IPS-18a (cell line): ENCODE measurements around the gene KCTD1.

Experiments
- H3K27ac ChIP-seq: one replicate; pipeline ENCODE4 v1.5.1; 2013; ENCODE audit warnings: low read length
- H3K27me3 ChIP-seq: one replicate; pipeline ENCODE4 v1.6.1; 2013; ENCODE audit warnings: mild to moderate bottlenecking, low read length; ENCODE audit not compliant: control insufficient read depth, insufficient read depth
- H3K36me3 ChIP-seq: one replicate; pipeline ENCODE4 v1.6.1; 2013; ENCODE audit warnings: low read depth, low read length; ENCODE audit not compliant: control insufficient read depth
- H3K4me1 ChIP-seq: one replicate; pipeline ENCODE4 v1.6.1; 2013; ENCODE audit warnings: low read depth, low read length; ENCODE audit not compliant: control insufficient read depth
- H3K4me3 ChIP-seq: one replicate; pipeline ENCODE4 v1.5.1; 2013; ENCODE audit warnings: low read length
- H3K9ac ChIP-seq: one replicate; pipeline ENCODE4 v1.6.1; 2013; ENCODE audit warnings: mild to moderate bottlenecking, low read length, moderate library complexity
- H3K9me3 ChIP-seq: one replicate; pipeline ENCODE4 v1.6.1; 2013; ENCODE audit warnings: low read depth, low read length; ENCODE audit not compliant: control insufficient read depth

Gene KCTD1

DNA sequence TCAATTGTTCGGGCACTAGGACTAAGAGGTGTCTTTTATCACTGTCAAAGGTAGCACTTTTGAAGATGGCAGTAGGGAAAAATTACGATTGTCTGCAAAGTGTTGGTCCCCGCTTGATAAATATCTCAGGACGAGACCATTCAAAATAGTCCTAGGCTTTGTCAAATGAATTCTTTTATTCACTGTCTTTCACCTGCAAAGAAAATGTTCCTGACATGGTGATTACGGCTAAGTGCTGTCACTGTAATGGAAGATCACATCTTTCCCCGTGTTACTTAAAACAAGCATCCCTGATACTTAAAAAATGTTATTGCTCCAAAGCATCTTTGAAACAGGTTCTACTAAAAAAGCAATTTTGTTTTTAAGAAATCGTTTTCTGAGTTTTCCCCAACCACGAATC lies 71.7 kb downstream of the KCTD1 start:
- no peak overlapping the region for H3K9ac ChIP-seq
- H3K9me3 ChIP-seq: no peaks in the 10 kb centered on the region
- no peaks in the 10 kb centered on the region for H3K36me3 ChIP-seq
- no peak overlapping the region for H3K27ac ChIP-seq
- H3K27me3 ChIP-seq: no peaks in the 10 kb centered on the region
- H3K4me1 ChIP-seq: peaks cover 26% of the 10 kb centered on the region
- H3K4me3 ChIP-seq: no peak overlapping the region

GRCh38 chr18:26474542-26474941 lies 73.8 kb downstream of the KCTD1 start:
- peaks cover 23% of the 10 kb centered on the region for H3K4me1 ChIP-seq
- no peaks in the 10 kb centered on the region for H3K27me3 ChIP-seq
- H3K36me3 ChIP-seq: no peaks in the 10 kb centered on the region
- H3K4me3 ChIP-seq: no peak overlapping the region
- no peak overlapping the region for H3K9ac ChIP-seq
- no peaks in the 10 kb centered on the region for H3K9me3 ChIP-seq
- no peak overlapping the region for H3K27ac ChIP-seq

GRCh38 chr18:26473672-26474071 lies 74.7 kb downstream of the KCTD1 start:
- Histone ChIP-seq H3K9me3 (no peaks in the 10 kb centered on the region), H3K36me3 (no peaks in the 10 kb centered on the region), H3K27ac (no peak overlapping the region), H3K4me1 (peaks cover 14% of the 10 kb centered on the region), H3K27me3 (no peaks in the 10 kb centered on the region), H3K4me3 (no peak overlapping the region), H3K9ac (no peak overlapping the region)

GRCh38 chr18:26471826-26472225 lies 76.5 kb downstream of the KCTD1 start:
- Histone ChIP-seq H3K9me3 (no peaks in the 10 kb centered on the region), H3K9ac (no peak overlapping the region), H3K27me3 (no peaks in the 10 kb centered on the region), H3K4me1 (no peaks in the 10 kb centered on the region), H3K36me3 (no peaks in the 10 kb centered on the region), H3K27ac (no peak overlapping the region), H3K4me3 (no peak overlapping the region)

- no peaks in the 10 kb centered on the region for H3K36me3 ChIP-seq
- no peak overlapping the region for H3K9ac ChIP-seq
- no peak overlapping the region for H3K27ac ChIP-seq
- no peak overlapping the region for H3K4me3 ChIP-seq
- no peaks in the 10 kb centered on the region for H3K27me3 ChIP-seq
- H3K4me1 ChIP-seq: no peaks in the 10 kb centered on the region
- H3K9me3 ChIP-seq: no peaks in the 10 kb centered on the region
These were observed 77.3 kb downstream of the KCTD1 start for GRCh38 chr18:26471027-26471426.

DNA sequence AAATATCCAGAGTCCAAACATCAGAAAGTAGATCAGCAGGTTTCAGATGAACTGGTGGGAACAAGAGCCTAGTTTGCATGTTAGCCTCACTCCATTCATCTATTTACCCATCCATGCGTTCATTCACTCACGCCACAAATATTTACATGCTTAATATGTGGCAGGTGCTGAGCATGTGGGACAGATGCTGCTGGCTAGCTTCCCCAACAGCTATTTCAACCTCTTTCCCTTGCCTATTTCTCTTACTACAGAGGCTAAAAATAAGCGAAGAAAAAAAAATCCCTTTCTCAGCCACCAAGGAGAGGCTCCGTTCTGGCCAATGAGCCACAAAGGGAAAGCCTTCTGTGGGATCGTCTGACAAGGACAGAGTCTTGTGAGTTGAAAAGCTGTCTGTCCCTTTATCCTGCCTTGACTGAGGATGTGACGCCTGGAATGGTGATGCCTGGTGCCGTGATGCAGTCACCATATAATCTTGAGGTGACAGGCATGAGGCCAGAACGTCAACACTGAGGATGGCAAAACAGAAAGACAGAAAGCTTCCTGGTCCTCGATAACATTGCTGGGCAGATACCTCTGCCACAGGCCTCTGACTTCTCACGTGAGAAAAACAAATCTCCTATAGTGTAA lies 78.2 kb downstream of the KCTD1 start:
- Histone ChIP-seq H3K4me3 (no peak overlapping the region), H3K36me3 (no peaks in the 10 kb centered on the region), H3K9me3 (no peaks in the 10 kb centered on the region), H3K27ac (no peak overlapping the region), H3K27me3 (no peaks in the 10 kb centered on the region), H3K9ac (no peak overlapping the region), H3K4me1 (no peaks in the 10 kb centered on the region)

DNA sequence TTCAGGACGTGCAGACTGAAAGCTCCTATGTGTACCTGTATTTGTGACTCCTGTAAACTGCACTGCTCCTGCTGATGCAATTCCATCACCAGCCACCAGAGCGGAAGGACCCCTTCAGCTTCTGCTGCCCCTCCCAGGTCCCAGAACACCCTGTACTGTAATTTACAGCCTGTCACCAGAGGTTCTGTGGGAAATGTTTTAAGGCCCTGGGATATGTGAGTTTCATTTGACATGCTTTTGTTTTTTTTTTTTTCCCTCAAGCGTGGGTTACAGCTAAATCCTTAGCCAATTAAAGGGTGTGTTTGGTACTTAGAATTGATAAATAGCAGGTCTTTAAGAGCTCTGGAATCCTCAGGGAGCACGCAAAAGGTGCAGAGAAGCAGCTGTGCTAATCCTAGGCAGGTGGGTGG lies 79.4 kb downstream of the KCTD1 start:
- H3K27ac ChIP-seq: no peak overlapping the region
- H3K4me1 ChIP-seq: no peaks in the 10 kb centered on the region
- H3K9me3 ChIP-seq: no peaks in the 10 kb centered on the region
- H3K9ac ChIP-seq: no peak overlapping the region
- H3K36me3 ChIP-seq: no peaks in the 10 kb centered on the region
- no peaks in the 10 kb centered on the region for H3K27me3 ChIP-seq
- no peak overlapping the region for H3K4me3 ChIP-seq

- H3K9ac ChIP-seq: no peak overlapping the region
- no peaks in the 10 kb centered on the region for H3K4me1 ChIP-seq
- H3K9me3 ChIP-seq: no peaks in the 10 kb centered on the region
- H3K27me3 ChIP-seq: no peaks in the 10 kb centered on the region
- no peak overlapping the region for H3K27ac ChIP-seq
- H3K4me3 ChIP-seq: no peak overlapping the region
- H3K36me3 ChIP-seq: no peaks in the 10 kb centered on the region
These were observed 82.3 kb downstream of the KCTD1 start for GRCh38 chr18:26466026-26466425.

- Histone ChIP-seq H3K4me1 (no peaks in the 10 kb centered on the region), H3K4me3 (no peak overlapping the region), H3K9ac (no peak overlapping the region), H3K9me3 (no peaks in the 10 kb centered on the region), H3K36me3 (no peaks in the 10 kb centered on the region), H3K27ac (no peak overlapping the region), H3K27me3 (no peaks in the 10 kb centered on the region)
These were observed 82.9 kb downstream of the KCTD1 start for GRCh38 chr18:26465431-26465830.

- no peak overlapping the region for H3K27ac ChIP-seq
- H3K36me3 ChIP-seq: no peaks in the 10 kb centered on the region
- no peaks in the 10 kb centered on the region for H3K4me1 ChIP-seq
- no peaks in the 10 kb centered on the region for H3K27me3 ChIP-seq
- no peak overlapping the region for H3K4me3 ChIP-seq
- H3K9ac ChIP-seq: no peak overlapping the region
- no peaks in the 10 kb centered on the region for H3K9me3 ChIP-seq
These were observed 84.0 kb downstream of the KCTD1 start for GRCh38 chr18:26464128-26465011.

GRCh38 chr18:26462355-26462754 lies 86.0 kb downstream of the KCTD1 start:
- Histone ChIP-seq H3K4me1 (peaks cover 5% of the 10 kb centered on the region), H3K27ac (no peak overlapping the region), H3K9ac (no peak overlapping the region), H3K27me3 (peaks cover 11% of the 10 kb centered on the region), H3K9me3 (no peaks in the 10 kb centered on the region), H3K4me3 (no peak overlapping the region), H3K36me3 (no peaks in the 10 kb centered on the region)

GRCh38 chr18:26461405-26461804 lies 86.9 kb downstream of the KCTD1 start:
- Histone ChIP-seq H3K27ac (no peak overlapping the region), H3K4me3 (no peak overlapping the region), H3K36me3 (no peaks in the 10 kb centered on the region), H3K4me1 (peaks cover 10% of the 10 kb centered on the region), H3K9ac (no peak overlapping the region), H3K9me3 (no peaks in the 10 kb centered on the region), H3K27me3 (peaks cover 11% of the 10 kb centered on the region)
